Naive thymus-derived CD4-positive, alpha-beta T cell (primary cell): ENCODE data around the gene HSPBP1. TPM values are rescaled to one million over a fixed set of nuclear protein-coding genes. Genes with fewer than 3 reads are reported as not detected.

ENCODE experiments used
- ATAC-seq: fragments of 150-1000 bp; cut with Tn5 transposase; 2 replicates; pipeline ENCODE4 v1.10.0; 2021; ENCODE audit warnings: mild to moderate bottlenecking, moderate library complexity
- CTCF ChIA-PET: fragments of 350-600 bp; sonication (Branson Sonifier 250); formaldehyde crosslinking; loops from one replicate; lab custom pipeline; 2021; ENCODE audit warnings: antibody characterized with exemption; lab: Charles Lee
- POLR2A ChIA-PET: fragments of 350-600 bp; sonication (Branson Sonifier 250); formaldehyde crosslinking; loops from one replicate; lab custom pipeline; 2021; ENCODE audit warnings: antibody characterized with exemption, inconsistent platforms; lab: Charles Lee
- DNase-seq, 9 donors: peaks; one replicate each; pipeline versions ENCODE4 v3.0.0 to v3.0.0-alpha.2; 2020 to 2022; ENCODE audit warnings: mixed read lengths in 1 of 9
- H3K27ac ChIP-seq: one replicate; pipeline ENCODE4 v1.7.0; 2013; ENCODE audit warnings: mild to moderate bottlenecking, low read depth, low read length, moderate library complexity
- H3K27me3 ChIP-seq, 2 donors: one replicate each; pipeline ENCODE4 v1.7.0; 2013; ENCODE audit warnings: low read length in 2 of 2, mild to moderate bottlenecking in 2 of 2, moderate library complexity in 2 of 2; ENCODE audit not compliant: control insufficient read depth in 2 of 2, insufficient read depth in 2 of 2
- H3K36me3 ChIP-seq, 3 experiments: 1 replicate in 2 of 3; 2 replicates in 1 of 3; pipeline ENCODE4 v1.7.0; 2013; ENCODE audit warnings: low read length in 3 of 3, mild to moderate bottlenecking in 3 of 3, moderate library complexity in 1 of 3; ENCODE audit not compliant: insufficient read depth in 3 of 3, control insufficient read depth in 2 of 3
- H3K4me1 ChIP-seq, 2 donors: one replicate each; pipeline ENCODE4 v1.7.0; 2013; ENCODE audit warnings: low read length in 2 of 2, mild to moderate bottlenecking in 2 of 2, moderate library complexity in 1 of 2; ENCODE audit not compliant: control insufficient read depth in 2 of 2, insufficient read depth in 2 of 2
- H3K4me3 ChIP-seq: 2 replicates; pipeline ENCODE4 v1.7.0; 2013; ENCODE audit warnings: mild to moderate bottlenecking, low read length
- H3K9me3 ChIP-seq, 3 experiments: 1 replicate in 2 of 3; 2 replicates in 1 of 3; pipeline ENCODE4 v1.7.0; 2013; ENCODE audit warnings: low read length in 3 of 3; ENCODE audit not compliant: control insufficient read depth in 2 of 3
- H3K27ac Mint-ChIP-seq, 9 donors: one replicate each; pipeline ENCODE4 v1.8.0; 2020 to 2022; ENCODE audit warnings: mixed read lengths in 9 of 9, mild to moderate bottlenecking in 8 of 9, moderate library complexity in 5 of 9, inconsistent platforms in 2 of 9
- H3K27me3 Mint-ChIP-seq, 5 donors: one replicate each; pipeline ENCODE4 v1.8.0; 2021 to 2022; ENCODE audit warnings: mixed read lengths in 5 of 5, mild to moderate bottlenecking in 1 of 5
- H3K36me3 Mint-ChIP-seq, 5 donors: one replicate each; pipeline ENCODE4 v1.8.0; 2020 to 2022; ENCODE audit warnings: mixed read lengths in 5 of 5, mild to moderate bottlenecking in 3 of 5, inconsistent platforms in 1 of 5
- H3K4me1 Mint-ChIP-seq, 7 donors: one replicate each; pipeline ENCODE4 v1.8.0; 2020 to 2022; ENCODE audit warnings: mixed read lengths in 7 of 7, mild to moderate bottlenecking in 3 of 7, inconsistent platforms in 1 of 7
- H3K4me3 Mint-ChIP-seq, 10 donors: one replicate each; pipeline ENCODE4 v1.8.0; 2020 to 2022; ENCODE audit warnings: mild to moderate bottlenecking in 10 of 10, mixed read lengths in 10 of 10, moderate library complexity in 6 of 10, inconsistent platforms in 2 of 10
- H3K9me3 Mint-ChIP-seq, 11 donors: one replicate each; pipeline ENCODE4 v1.8.0; 2020 to 2022; ENCODE audit warnings: mixed read lengths in 11 of 11, mild to moderate bottlenecking in 4 of 11, inconsistent platforms in 1 of 11, moderate library complexity in 1 of 11
- intact Hi-C, 2 donors: fragments of 100-400 bp; cut with micrococcal nuclease; formaldehyde crosslinking; loops; one replicate each; pipeline ENCODE4 v1.15.1; 2023
- polyA plus RNA-seq, 2 donors: library from polyadenylated mRNA; unstranded; fragments of 300-500 nt; fragmentation: Illumina TruSeq; gene quantifications; one replicate each; pipeline ENCODE4 v1.2.3, GENCODE V29; 2021
- total RNA-seq, 6 experiments: library from RNA in 5 of 6; stranded (reverse) in 5 of 6; gene quantifications; 1 replicate in 5 of 6; 2 replicates in 1 of 6; pipeline ENCODE4 v1.2.3 and lab custom pipeline; 2021 to 2026

The HSPBP1 gene
- total and polyA plus RNA-seq, 7 experiments from 2014 or later = 15.0 to 44.7 (median 19.2) TPM

DNA sequence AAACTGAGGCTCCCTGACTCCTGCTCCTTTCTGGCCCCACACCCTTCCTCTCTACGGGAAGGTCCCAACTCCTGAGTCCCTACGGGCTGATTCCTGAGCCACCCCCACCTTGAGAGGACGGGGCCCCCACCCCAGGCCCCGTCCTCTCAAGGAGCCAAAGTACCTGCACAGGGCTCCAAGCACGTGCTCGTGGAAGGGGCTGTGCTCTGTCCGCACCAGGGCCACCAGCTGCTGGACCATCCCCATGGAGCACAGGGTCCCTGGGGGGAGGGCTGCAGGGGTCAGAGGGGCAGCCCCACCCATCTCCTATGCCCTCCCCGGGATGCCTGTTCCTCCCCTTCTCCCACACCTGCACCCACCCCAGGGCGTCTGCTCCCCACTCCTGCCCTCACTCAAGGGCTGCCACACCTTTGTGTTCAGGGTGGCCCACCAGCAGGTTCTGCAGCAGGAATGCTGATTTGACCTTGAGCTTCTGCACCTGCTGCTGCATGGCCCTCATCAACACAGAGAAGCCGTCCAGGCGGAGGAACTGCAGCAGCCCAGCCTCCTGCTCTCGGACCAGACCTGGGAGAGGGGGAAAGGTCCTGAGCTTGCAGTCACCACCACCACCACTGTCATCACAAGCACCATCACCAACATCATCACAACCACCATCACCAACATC, 14.1 kb downstream of the HSPBP1 start:
- Mint-ChIP-seq H3K27me3 (no peaks in the 10 kb centered on the region), H3K4me1 (peaks cover 0 to 10% (median 7%) of the 10 kb centered on the region in 7 donors), H3K36me3 (peaks cover 0 to 38% (median 17%) of the 10 kb centered on the region in 5 donors), H3K4me3 (no peak overlapping the region), H3K9me3 (peaks cover 0 to 8% (median 0%) of the 10 kb centered on the region in 11 donors), H3K27ac (peak overlapping the region in 1 of 9 donors; percentile 84)
- Histone ChIP-seq H3K4me3 (no peak overlapping the region), H3K36me3 (peaks cover 0 to 4% (median 0%) of the 10 kb centered on the region in 3 experiments), H3K4me1 (no peaks in the 10 kb centered on the region), H3K27ac (no peak overlapping the region), H3K27me3 (no peaks in the 10 kb centered on the region), H3K9me3 (no peaks in the 10 kb centered on the region)
- ChIA-PET CTCF (no interaction called here), POLR2A (interaction anchor here (0.8 kb wide), 1 partner anchor 188 kb away, joined by 5 read pairs; no protein-coding TSS in a partner anchor)
- DNase-seq (no peak), ATAC-seq (no peak)
- intact Hi-C loops = no loop called here

DNA sequence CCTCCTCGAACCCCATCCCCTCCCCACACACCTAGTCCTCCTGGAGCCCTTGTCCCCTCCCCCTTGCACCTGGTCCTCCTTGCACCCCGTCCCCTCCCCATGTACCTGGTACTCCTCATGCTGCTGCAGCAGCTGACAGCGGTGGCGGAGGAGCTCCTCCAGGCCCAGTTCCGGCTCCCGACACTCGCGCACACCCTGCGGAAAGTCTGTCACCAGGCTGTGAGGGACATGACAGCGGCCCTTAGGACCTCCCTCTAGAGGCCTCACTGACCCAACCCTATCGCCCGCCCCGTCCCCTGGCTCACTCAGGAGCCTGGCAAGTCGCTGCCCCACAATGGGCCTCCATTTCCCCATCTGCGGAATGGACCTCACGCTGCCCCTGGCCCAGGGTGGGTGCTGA, 14.7 kb downstream of the HSPBP1 start:
- Histone ChIP-seq H3K27ac (no peak overlapping the region), H3K4me3 (no peak overlapping the region), H3K4me1 (peaks cover 0 to 5% of the 10 kb centered on the region in 2 donors), H3K36me3 (peaks cover 0 to 4% (median 0%) of the 10 kb centered on the region in 3 experiments), H3K9me3 (no peaks in the 10 kb centered on the region), H3K27me3 (no peaks in the 10 kb centered on the region)
- H3K9me3 Mint-ChIP-seq = peaks cover 0 to 8% (median 0%) of the 10 kb centered on the region in 11 donors
- DNase-seq (no peak), ATAC-seq (no peak)
- H3K36me3 Mint-ChIP-seq = peaks cover 0 to 34% (median 20%) of the 10 kb centered on the region in 5 donors
- no peaks in the 10 kb centered on the region for H3K27me3 Mint-ChIP-seq
- no peak overlapping the region for H3K4me3 Mint-ChIP-seq
- CTCF ChIA-PET = no interaction called here
- POLR2A ChIA-PET = interaction anchor here (0.8 kb wide), 1 partner anchor 189 kb away, joined by 5 read pairs; no protein-coding TSS in a partner anchor
- intact Hi-C loops = no loop called here
- peaks cover 3 to 11% (median 10%) of the 10 kb centered on the region in 7 donors for H3K4me1 Mint-ChIP-seq
- peak overlapping the region in 1 of 9 donors; percentile 14 for H3K27ac Mint-ChIP-seq

DNA sequence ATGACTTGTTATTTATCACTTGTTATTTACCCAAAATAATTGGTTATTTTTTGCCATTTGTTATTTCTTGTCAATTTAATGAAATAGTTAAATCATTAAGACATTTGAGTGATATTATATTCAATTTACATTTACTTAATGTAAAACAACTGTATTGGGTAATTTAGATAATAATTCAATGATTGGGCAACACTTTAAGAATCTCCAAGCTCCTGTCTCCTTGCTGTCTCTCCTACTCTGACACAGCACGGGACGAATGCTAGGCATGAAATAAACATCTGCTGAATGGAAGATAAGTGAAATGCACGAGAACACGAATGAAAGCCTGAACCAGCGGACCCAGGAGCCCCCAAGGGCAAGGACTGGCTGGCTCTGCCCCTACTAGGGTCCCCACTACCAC, 15.4 kb downstream of the HSPBP1 start:
- no peaks in the 10 kb centered on the region for H3K9me3 ChIP-seq
- no peak for DNase-seq
- H3K36me3 ChIP-seq = peaks cover 0 to 4% (median 0%) of the 10 kb centered on the region in 3 experiments
- Mint-ChIP-seq H3K4me3 (no peak overlapping the region), H3K27me3 (no peaks in the 10 kb centered on the region), H3K9me3 (peaks cover 0 to 8% (median 0%) of the 10 kb centered on the region in 11 donors), H3K27ac (no peak overlapping the region), H3K4me1 (peaks cover 5 to 14% (median 12%) of the 10 kb centered on the region in 7 donors), H3K36me3 (peaks cover 0 to 30% (median 16%) of the 10 kb centered on the region in 5 donors)
- H3K27me3 ChIP-seq = no peaks in the 10 kb centered on the region
- peaks cover 5 to 11% of the 10 kb centered on the region in 2 donors for H3K4me1 ChIP-seq
- no peak overlapping the region for H3K4me3 ChIP-seq
- intact Hi-C loops = no loop called here
- no peak overlapping the region for H3K27ac ChIP-seq
- POLR2A ChIA-PET = interaction anchor here (1.0 kb wide), 1 partner anchor 9 kb away, joined by 3 read pairs; no protein-coding TSS in a partner anchor
- no peak for ATAC-seq
- CTCF ChIA-PET = interaction anchor here (0.7 kb wide), 1 partner anchor 15 kb away, joined by 4 read pairs; no protein-coding TSS in a partner anchor

DNA sequence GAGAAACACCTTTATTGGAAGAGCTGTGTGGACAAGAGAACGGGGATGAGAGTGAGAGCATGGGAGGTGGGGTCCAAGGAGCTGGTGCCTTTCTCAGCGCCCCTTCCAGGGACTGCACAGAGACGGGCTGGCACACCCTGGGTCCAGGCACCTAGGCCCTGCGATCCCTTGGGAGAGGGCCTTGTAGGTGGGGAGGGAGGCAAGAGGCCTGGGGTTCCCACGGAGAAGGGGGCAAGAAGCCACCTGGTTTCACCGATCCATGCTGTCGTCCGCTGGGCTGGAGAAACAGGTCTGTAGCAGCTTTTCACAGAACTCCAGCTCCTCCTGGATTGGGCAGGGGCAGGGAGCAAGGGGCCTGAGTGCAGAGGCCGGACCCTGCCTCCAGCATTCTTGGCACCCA, 17.6 kb downstream of the HSPBP1 start:
- intact Hi-C loops = no loop called here
- peaks cover 0 to 8% (median 0%) of the 10 kb centered on the region in 11 donors for H3K9me3 Mint-ChIP-seq
- H3K27me3 ChIP-seq = no peaks in the 10 kb centered on the region
- POLR2A ChIA-PET = interaction anchor here (12.3 kb wide), 1 partner anchor 18 kb away, joined by 156 read pairs; the partner anchor contains the start of genes BRSK1 and HSPBP1
- H3K36me3 ChIP-seq = peaks cover 0 to 13% (median 0%) of the 10 kb centered on the region in 3 experiments
- ATAC-seq (no peak), DNase-seq (no peak)
- H3K4me3 ChIP-seq = no peak overlapping the region
- peaks cover 11 to 20% (median 19%) of the 10 kb centered on the region in 7 donors for H3K4me1 Mint-ChIP-seq
- CTCF ChIA-PET = no interaction called here
- no peaks in the 10 kb centered on the region for H3K27me3 Mint-ChIP-seq
- peaks cover 5 to 15% of the 10 kb centered on the region in 2 donors for H3K4me1 ChIP-seq
- H3K27ac ChIP-seq = no peak overlapping the region
- H3K9me3 ChIP-seq = no peaks in the 10 kb centered on the region
- H3K27ac Mint-ChIP-seq = peak overlapping the region in 1 of 9 donors; percentile 43
- H3K36me3 Mint-ChIP-seq = peaks cover 0 to 21% (median 13%) of the 10 kb centered on the region in 5 donors
- H3K4me3 Mint-ChIP-seq = no peak overlapping the region

DNA sequence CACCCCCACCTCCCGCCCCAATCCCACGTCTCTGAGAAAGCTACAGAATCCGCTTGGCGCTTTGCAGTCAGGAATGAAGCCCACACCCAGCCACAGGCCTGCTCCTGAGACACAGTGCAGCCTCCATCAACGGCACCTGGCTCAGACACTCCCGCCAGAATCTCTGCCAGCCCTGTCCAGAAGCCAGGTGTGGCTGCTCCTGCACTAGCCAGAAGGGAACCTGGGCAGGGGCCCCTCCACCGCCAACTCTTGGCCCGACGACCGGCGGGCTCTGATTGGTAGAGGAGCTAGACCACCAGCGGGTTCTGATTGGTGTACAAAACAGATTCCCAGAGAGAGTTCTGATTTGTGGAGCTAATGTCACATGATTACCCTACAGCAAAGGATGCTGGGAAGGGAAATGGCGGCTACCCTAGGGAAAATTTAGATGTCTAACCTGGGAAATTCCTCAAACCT, 18.2 kb downstream of the HSPBP1 start:
- Histone ChIP-seq H3K9me3 (no peaks in the 10 kb centered on the region), H3K4me1 (peaks cover 9 to 22% of the 10 kb centered on the region in 2 donors), H3K4me3 (no peak overlapping the region), H3K27me3 (no peaks in the 10 kb centered on the region), H3K27ac (no peak overlapping the region), H3K36me3 (peaks cover 0 to 13% (median 0%) of the 10 kb centered on the region in 3 experiments)
- DNase-seq = no peak
- POLR2A ChIA-PET = interaction anchor here (12.3 kb wide), 1 partner anchor 19 kb away, joined by 156 read pairs; the partner anchor contains the start of genes BRSK1 and HSPBP1
- intact Hi-C loops = no loop called here
- Mint-ChIP-seq H3K4me1 (peaks cover 17 to 26% (median 24%) of the 10 kb centered on the region in 7 donors), H3K9me3 (peaks cover 0 to 6% (median 0%) of the 10 kb centered on the region in 11 donors), H3K27me3 (no peaks in the 10 kb centered on the region), H3K27ac (peak overlapping the region in 2 of 9 donors; percentile 43 to 85), H3K36me3 (peaks cover 0 to 24% (median 11%) of the 10 kb centered on the region in 5 donors), H3K4me3 (no peak overlapping the region)
- ATAC-seq = no peak
- CTCF ChIA-PET = interaction anchor here (2.0 kb wide), 1 partner anchor 31 kb away, joined by 4 read pairs; no protein-coding TSS in a partner anchor

DNA sequence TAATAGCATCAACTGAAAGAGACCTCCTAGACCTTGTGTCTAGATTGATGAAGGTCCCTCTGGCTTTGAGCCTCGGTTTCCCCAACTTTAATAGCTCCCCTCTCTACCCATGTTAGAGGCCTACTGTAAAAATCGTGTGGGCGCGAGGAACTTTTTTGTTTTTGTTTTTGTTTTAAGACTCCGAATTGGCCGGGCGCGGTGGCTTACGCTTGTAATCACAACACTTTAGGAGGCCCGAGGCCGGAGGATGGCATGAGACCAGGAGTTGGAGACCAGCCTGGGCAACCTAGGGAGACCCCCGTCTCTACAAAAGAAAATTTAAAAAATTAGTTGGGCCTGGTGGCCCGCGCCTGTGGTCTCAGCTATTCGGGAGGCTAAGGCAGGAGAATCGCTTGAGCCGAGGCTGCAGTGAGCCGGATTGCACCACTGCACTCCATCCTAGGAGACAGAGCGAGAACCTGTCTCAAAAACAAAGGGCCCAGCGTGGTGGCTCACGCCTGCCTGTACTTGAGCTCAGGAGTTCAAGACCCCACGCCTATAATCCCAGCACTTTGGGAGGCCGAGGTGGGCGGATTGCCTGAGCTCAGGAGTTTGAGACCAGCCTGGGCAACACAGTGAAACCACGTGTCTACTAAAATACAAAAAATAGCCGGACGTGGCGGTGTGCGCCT, 20.2 kb downstream of the HSPBP1 start:
- CTCF ChIA-PET = interaction anchor here (0.6 to 2.0 kb wide), 4 partner anchors 33 to 382 kb away, joined by 3 to 8 read pairs (median 4); no protein-coding TSS in a partner anchor
- no peaks in the 10 kb centered on the region for H3K9me3 Mint-ChIP-seq
- H3K4me1 Mint-ChIP-seq = peaks cover 30 to 39% (median 37%) of the 10 kb centered on the region in 7 donors
- POLR2A ChIA-PET = interaction anchor here (0.6 to 12.3 kb wide), 27 partner anchors 9 to 1070 kb away, joined by 3 to 156 read pairs (median 4); partner anchors contain the start of genes BRSK1, FIZ1, HSPBP1 and ISOC2
- Histone ChIP-seq H3K9me3 (no peaks in the 10 kb centered on the region), H3K27me3 (no peaks in the 10 kb centered on the region), H3K27ac (peak overlapping the region; percentile 94), H3K36me3 (peaks cover 0 to 9% (median 0%) of the 10 kb centered on the region in 3 experiments), H3K4me3 (peak overlapping the region; percentile 87), H3K4me1 (peaks cover 29 to 41% of the 10 kb centered on the region in 2 donors)
- DNase-seq (peak in 1 of 9 donors; percentile 32), ATAC-seq (no peak)
- H3K27ac Mint-ChIP-seq = peak overlapping the region; percentile 93 to 99 (median 98)
- peak overlapping the region; percentile 87 to 99 (median 96) for H3K4me3 Mint-ChIP-seq
- H3K36me3 Mint-ChIP-seq = peaks cover 0 to 37% (median 4%) of the 10 kb centered on the region in 5 donors
- H3K27me3 Mint-ChIP-seq = no peaks in the 10 kb centered on the region
- intact Hi-C loops = loop anchor here (1.0 to 10.0 kb wide), 20 partner anchors 21 to 885 kb away; partner anchors contain the start of genes FIZ1 (in 2 of the 2), HSPBP1 (in 2 of the 2), KMT5C (in 2 of the 2) and PPP1R12C (in 2 of the 2)
